ENCODE measurements around the gene PLEKHA8.

- TF ChIP-seq CTCF (IDR thresholded peaks at IDR 0.05) (no peak), EZH2 (IDR thresholded peaks at IDR 0.05) (no peak)
Measured at GRCh38 chr7:30133736-30134610, 105.8 kb downstream of the PLEKHA8 start.
